Measurements from ENCODE around the gene ADGRB3. TPM values are rescaled to one million over a fixed set of nuclear protein-coding genes. Genes with fewer than 3 reads are reported as not detected.
"Not testable (repeated sequence)": the region's sequence is repeated elsewhere in the genome, so short reads cannot be mapped to it uniquely, and the experiment has no call there.

ADGRB3 gene
- total RNA-seq, 6 donors from 2014 or later, result 1.1 to 7.3 (median 3.0) TPM

DNA sequence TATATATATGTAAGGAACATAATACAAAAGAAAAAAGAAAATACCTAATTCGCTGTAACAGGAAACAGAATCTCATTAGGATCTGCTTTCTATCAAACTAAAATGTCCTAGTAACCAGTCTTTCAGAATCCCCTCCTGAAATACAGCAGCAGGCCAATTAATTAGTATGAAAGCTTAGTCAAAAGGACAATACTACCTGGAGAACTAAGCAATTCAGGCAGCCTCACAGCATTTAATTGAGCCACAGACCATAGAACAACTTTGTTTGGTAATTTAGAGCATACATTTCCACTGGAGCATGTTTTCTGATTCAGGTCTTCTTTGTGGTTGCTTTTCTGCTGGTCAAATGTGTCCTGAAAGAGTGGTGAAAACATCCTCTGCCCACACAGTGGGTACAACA lies 645.8 kb downstream of the ADGRB3 start:
- no peaks in the 10 kb centered on the region for H3K36me3 ChIP-seq
- TF ChIP-seq POLR2AphosphoS5 (IDR thresholded peaks at IDR 0.05) (no peak), POLR2A (IDR thresholded peaks at IDR 0.05) (no peak)
- WGBS, 2 donors, result 75 to 78% methylated on average over 1 of the region's 1 CpG

DNA sequence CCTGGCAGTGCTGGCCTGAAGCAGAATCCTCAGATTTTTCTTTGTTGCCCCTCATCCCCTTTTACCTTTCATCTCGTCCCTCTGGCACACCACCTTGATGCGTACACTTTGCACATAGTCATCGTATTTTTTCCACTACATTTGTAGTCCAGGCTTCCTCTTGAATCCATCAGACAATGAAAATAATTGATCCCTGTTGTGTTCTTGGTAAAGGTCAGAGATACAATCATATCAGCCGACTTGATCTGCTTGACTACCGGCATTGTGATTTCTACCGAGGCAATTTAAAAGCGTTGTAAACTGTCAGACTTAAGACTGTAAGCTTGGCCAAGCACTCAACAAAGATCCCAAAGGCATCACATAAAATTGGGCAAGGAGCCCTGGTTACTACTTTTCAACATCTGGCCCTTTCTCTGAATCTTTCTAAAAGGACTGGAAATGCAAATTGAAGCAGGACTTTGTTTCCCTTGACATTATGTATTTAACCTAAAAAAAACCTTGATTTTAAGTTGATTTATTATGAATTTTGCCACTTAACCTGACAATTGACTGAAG lies 649.2 kb downstream of the ADGRB3 start:
- Histone ChIP-seq H3K27me3 (no peaks in the 10 kb centered on the region), H3K4me1 (no peaks in the 10 kb centered on the region), H3K9me3 (no peaks in the 10 kb centered on the region), H3K27ac (no peak overlapping the region), H3K4me3 (no peak overlapping the region), H3K36me3 (no peaks in the 10 kb centered on the region)
- ATAC-seq (ENCODE audit: low FRiP score in 2 of 2) (no peak), DNase-seq (no peak)
- TF ChIP-seq, protein P1, sequence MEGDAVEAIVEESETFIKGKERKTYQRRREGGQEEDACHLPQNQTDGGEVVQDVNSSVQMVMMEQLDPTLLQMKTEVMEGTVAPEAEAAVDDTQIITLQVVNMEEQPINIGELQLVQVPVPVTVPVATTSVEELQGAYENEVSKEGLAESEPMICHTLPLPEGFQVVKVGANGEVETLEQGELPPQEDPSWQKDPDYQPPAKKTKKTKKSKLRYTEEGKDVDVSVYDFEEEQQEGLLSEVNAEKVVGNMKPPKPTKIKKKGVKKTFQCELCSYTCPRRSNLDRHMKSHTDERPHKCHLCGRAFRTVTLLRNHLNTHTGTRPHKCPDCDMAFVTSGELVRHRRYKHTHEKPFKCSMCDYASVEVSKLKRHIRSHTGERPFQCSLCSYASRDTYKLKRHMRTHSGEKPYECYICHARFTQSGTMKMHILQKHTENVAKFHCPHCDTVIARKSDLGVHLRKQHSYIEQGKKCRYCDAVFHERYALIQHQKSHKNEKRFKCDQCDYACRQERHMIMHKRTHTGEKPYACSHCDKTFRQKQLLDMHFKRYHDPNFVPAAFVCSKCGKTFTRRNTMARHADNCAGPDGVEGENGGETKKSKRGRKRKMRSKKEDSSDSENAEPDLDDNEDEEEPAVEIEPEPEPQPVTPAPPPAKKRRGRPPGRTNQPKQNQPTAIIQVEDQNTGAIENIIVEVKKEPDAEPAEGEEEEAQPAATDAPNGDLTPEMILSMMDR (IDR thresholded peaks at IDR 0.05), result no peak
- TF ChIP-seq POLR2A (IDR thresholded peaks at IDR 0.05) (no peak), EP300 (IDR thresholded peaks at IDR 0.05) (no peak), POLR2AphosphoS5 (IDR thresholded peaks at IDR 0.05) (no peak)
- WGBS, 2 donors, result 70 to 73% methylated on average over 7 of the region's 7 CpGs

More for the DNA sequence above, 645.8 kb downstream of the ADGRB3 start:
- Histone ChIP-seq H3K4me1 (no peaks in the 10 kb centered on the region), H3K9me3 (no peaks in the 10 kb centered on the region), H3K27ac (no peak overlapping the region), H3K4me3 (no peak overlapping the region), H3K27me3 (no peaks in the 10 kb centered on the region)
- DNase-seq (no peak), ATAC-seq (ENCODE audit: low FRiP score in 2 of 2) (no peak)

DNA sequence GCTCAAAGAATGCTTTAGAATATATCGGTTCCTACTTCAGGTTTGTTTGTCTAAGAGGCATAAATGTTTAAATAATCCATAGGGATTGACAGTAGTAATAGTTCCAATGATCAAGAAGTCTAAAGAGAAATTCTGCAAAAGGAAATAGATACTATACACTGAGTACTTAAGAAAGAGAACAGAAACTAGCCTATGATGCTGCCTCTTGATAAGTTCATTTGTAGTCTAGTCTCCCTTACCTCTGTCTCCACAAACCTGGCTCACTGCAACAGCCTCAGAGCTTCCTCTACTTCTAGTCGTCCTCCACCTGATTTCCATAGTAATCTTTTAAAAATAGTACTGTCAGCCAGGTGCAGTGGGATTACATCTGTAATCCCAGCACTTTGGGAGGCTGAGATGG lies 650.0 kb downstream of the ADGRB3 start:
- TF ChIP-seq POLR2A (IDR thresholded peaks at IDR 0.05), result no peak
- TF ChIP-seq, protein P1 (IDR thresholded peaks at IDR 0.05), result no peak
- TF ChIP-seq EP300 (IDR thresholded peaks at IDR 0.05), result no peak
- no peak for TF ChIP-seq POLR2AphosphoS5 (IDR thresholded peaks at IDR 0.05)
- 54 to 61% methylated on average over 2 of the region's 2 CpGs for WGBS, 2 donors
- no peak for ATAC-seq (ENCODE audit: low FRiP score in 2 of 2)
- Histone ChIP-seq H3K36me3 (no peaks in the 10 kb centered on the region), H3K4me3 (no peak overlapping the region), H3K9me3 (no peaks in the 10 kb centered on the region), H3K27ac (no peak overlapping the region), H3K27me3 (no peaks in the 10 kb centered on the region), H3K4me1 (no peaks in the 10 kb centered on the region)
- no peak for DNase-seq

DNA sequence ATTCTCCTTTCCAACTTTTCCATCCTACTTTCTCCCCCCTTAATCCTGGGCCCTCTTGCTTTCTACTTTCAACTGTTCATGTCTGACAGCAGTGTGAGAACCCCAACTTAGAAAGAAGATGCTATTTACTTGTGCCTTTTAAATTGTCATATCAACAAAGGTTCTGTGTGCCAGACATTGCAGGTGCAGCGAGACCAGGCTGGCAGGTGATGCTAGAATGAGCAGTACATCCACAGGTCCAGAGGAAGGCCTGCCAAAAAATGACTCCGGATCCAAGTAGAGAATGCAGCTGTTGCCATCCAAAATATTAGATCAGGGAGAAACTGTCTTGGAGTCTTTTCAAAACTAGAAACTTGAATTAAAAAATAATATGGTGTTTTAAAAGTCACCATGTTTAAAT lies 651.2 kb downstream of the ADGRB3 start:
- no peaks in the 10 kb centered on the region for H3K27me3 ChIP-seq
- no peak overlapping the region for H3K27ac ChIP-seq
- DNase-seq (no peak), ATAC-seq (ENCODE audit: low FRiP score in 2 of 2) (no peak)
- H3K4me3 ChIP-seq, result no peak overlapping the region
- 76 to 79% methylated on average over 2 of the region's 2 CpGs for WGBS, 2 donors
- H3K9me3 ChIP-seq, result no peaks in the 10 kb centered on the region
- TF ChIP-seq POLR2A (IDR thresholded peaks at IDR 0.05) (no peak), POLR2AphosphoS5 (IDR thresholded peaks at IDR 0.05) (no peak), EP300 (IDR thresholded peaks at IDR 0.05) (no peak)
- TF ChIP-seq, protein P1 (IDR thresholded peaks at IDR 0.05), result no peak
- no peaks in the 10 kb centered on the region for H3K4me1 ChIP-seq
- H3K36me3 ChIP-seq, result no peaks in the 10 kb centered on the region

DNA sequence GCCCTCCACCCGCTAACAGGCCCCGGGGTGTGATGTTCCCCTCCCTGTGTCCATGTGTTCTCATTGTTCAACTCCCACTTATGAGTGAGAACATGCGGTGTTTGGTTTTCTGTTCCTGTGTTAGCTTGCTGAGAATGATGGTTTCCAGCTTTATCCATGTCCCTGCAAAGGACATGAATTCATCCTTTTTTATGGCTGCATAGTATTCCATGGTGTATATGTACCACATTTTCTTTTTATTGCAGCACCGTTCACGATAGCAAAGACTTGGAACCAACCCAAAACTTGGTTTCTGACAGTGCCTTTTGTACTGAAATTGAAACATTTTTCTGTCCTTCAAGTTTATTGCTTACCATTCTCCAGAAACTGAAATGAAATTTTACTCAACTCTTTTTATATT lies 653.1 kb downstream of the ADGRB3 start:
- not testable (repeated sequence) for H3K36me3 ChIP-seq; H3K4me1 ChIP-seq; H3K4me3 ChIP-seq; DNase-seq; H3K27me3 ChIP-seq; H3K27ac ChIP-seq; ATAC-seq (ENCODE audit: low FRiP score in 2 of 2); H3K9me3 ChIP-seq
- WGBS, 2 donors, result 87 to 89% methylated on average over 5 of the region's 5 CpGs

DNA sequence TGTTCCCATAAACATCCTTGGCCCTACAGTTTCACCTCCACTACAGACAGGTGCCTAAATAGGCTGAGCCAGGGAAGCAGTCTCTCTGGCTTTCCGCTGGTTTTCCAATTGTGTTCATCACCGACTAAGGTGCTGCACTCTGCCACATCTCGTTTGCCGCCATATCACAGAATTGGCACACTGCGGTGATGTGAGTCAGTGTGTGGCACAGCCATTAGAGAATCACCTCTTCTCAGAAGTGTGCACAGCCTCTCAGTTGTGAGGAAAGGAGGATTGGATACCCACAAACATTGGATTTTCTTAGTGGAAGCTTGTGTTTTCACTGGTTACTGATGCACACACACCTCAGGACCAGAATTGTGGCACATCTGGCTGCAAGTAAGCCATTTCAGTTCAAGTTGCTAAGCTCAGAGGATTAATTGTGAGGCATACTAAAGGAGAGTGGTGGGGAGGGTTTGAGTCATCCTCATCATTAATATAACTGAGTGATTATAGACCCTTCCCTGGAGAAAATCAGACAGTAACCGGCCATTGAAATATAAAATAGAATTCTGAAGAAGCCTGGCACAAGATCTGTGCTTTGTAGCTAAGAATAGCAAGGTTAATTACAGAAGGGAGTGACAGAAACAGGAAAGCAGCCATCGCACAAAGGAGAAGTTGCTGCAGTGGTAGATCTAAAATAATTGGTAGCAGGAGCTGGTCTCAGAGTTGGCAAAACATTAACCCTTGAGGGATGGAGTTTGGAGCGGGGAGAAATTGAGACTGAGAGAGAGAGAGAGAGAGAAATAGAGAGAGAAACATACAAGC lies 654.8 kb downstream of the ADGRB3 start:
- Histone ChIP-seq H3K4me3 (no peak overlapping the region), H3K9me3 (no peaks in the 10 kb centered on the region), H3K27me3 (no peaks in the 10 kb centered on the region), H3K4me1 (no peaks in the 10 kb centered on the region), H3K36me3 (no peaks in the 10 kb centered on the region), H3K27ac (no peak overlapping the region)
- WGBS, 2 donors, result 64 to 76% methylated on average over 8 of the region's 8 CpGs
- DNase-seq (no peak), ATAC-seq (ENCODE audit: low FRiP score in 2 of 2) (no peak)
- TF ChIP-seq EP300 (IDR thresholded peaks at IDR 0.05), result no peak
- TF ChIP-seq POLR2AphosphoS5 (IDR thresholded peaks at IDR 0.05), result no peak
- TF ChIP-seq POLR2A (IDR thresholded peaks at IDR 0.05), result no peak
- TF ChIP-seq, protein P1 (IDR thresholded peaks at IDR 0.05), result no peak

All from upper lobe of left lung (tissue), 6 donors.